Skeletal muscle satellite cell (primary cell): ENCODE measurements around the gene SPRTN.
A peak's percentile ranks its signal among the peaks of the same experiment; 100 is the strongest.

Source experiments
- H3K27me3 ChIP-seq: 2 replicates; pipeline ENCODE4 v1.7.0; 2013; ENCODE audit warnings: low read length; ENCODE audit not compliant: control insufficient read depth, insufficient read depth
- H3K36me3 ChIP-seq: 2 replicates; pipeline ENCODE4 v1.7.0; 2013; ENCODE audit warnings: mild to moderate bottlenecking, control low read depth, low read length; ENCODE audit not compliant: insufficient read depth
- H3K4me1 ChIP-seq: 2 replicates; pipeline ENCODE4 v1.7.0; 2013; ENCODE audit warnings: low read length; ENCODE audit not compliant: control insufficient read depth, insufficient read depth
- H3K4me2 ChIP-seq: 2 replicates; pipeline ENCODE4 v1.7.0; 2013; ENCODE audit warnings: mild to moderate bottlenecking, low read length
- H3K4me3 ChIP-seq: 2 replicates; pipeline ENCODE4 v1.7.0; 2013; ENCODE audit warnings: low read length
- H3K9ac ChIP-seq: 2 replicates; pipeline ENCODE4 v1.7.0; 2013; ENCODE audit warnings: mild to moderate bottlenecking, low read depth, low read length, moderate library complexity
- H3K9me3 ChIP-seq: replicated peaks from 2 replicates; pipeline ENCODE4 v1.7.0; 2013; ENCODE audit warnings: mild to moderate bottlenecking, control low read depth, low read length

The SPRTN gene

DNA sequence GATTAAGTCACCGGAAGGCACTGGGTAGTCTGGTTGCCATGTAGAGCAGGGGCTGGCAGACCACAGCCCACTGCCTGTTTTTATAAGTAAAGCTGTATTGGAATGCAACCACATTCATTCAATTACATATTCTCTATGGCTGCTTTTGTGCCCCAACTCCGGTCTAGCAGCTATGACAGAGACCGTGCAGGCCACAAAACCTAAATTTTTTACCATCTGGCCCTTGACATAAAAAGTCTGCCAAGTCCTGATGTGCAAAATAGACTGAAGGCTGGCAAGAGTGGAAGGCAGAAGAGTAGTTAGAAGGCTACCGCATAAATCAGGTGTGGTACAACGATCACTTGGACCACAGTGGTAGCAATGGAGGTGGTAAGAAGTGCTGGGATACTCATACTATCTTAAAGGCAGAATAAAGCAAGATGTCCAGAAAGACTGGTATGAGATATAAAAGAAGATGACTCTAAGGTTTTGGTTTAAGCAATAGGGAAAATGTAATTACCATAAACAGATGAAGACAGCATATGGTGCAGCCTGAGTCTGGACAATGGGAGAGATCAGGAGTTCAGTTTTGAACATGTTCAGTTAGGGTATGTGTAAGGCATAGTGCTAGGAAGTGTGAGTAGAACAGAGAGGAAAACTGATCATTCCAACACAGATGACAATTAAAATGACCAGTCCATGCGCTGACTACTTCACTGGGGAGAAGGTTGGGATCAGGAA, 46.8 kb downstream of the SPRTN start:
- H3K27me3 ChIP-seq: no peaks in the 10 kb centered on the region
- no peaks in the 10 kb centered on the region for H3K9me3 ChIP-seq
- no peak overlapping the region for H3K4me3 ChIP-seq
- peaks cover 21% of the 10 kb centered on the region for H3K4me1 ChIP-seq
- H3K4me2 ChIP-seq: no peak overlapping the region
- no peak overlapping the region for H3K9ac ChIP-seq
- no peaks in the 10 kb centered on the region for H3K36me3 ChIP-seq

DNA sequence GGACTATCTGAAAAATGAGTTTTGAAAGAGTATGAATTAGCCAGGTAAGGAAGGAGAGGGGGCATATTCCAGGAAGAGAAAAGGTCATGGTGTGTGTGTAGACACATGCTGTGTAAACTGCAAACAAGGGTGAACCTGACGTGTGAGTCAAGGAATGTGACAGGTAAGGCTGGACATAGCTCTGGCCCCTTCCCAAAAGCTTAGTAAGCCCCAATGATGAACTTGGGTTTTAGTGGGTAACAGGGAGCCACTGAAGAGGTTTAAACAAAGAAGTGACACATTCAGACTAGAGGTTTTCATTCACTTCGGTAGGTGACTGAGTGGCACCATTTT, 47.3 kb downstream of the SPRTN start:
- Histone ChIP-seq H3K4me1 (peaks cover 27% of the 10 kb centered on the region), H3K27me3 (no peaks in the 10 kb centered on the region), H3K36me3 (no peaks in the 10 kb centered on the region), H3K9me3 (no peaks in the 10 kb centered on the region), H3K4me3 (no peak overlapping the region), H3K4me2 (no peak overlapping the region), H3K9ac (no peak overlapping the region)

DNA sequence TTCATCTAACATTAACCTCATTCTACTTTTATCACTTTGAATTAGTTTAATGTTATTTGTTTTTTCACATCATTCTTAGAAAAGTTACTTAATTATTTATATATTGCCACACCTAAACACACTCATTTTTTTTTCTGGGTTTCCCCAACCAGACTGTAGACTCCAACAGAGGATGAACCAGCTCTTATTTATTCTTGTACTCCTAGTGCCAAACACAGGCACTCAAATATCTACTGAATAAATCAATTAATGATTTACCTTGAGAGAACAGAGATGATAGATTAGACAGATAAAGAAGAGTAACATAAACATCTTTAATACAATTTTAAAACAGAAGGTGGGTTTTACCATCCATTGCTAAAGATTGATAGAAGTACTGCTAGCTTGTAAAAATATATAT, 48.4 kb downstream of the SPRTN start:
- Histone ChIP-seq H3K9ac (no peak overlapping the region), H3K27me3 (no peaks in the 10 kb centered on the region), H3K36me3 (no peaks in the 10 kb centered on the region), H3K4me3 (no peak overlapping the region), H3K4me1 (peaks cover 28% of the 10 kb centered on the region), H3K9me3 (no peaks in the 10 kb centered on the region), H3K4me2 (no peak overlapping the region)

DNA sequence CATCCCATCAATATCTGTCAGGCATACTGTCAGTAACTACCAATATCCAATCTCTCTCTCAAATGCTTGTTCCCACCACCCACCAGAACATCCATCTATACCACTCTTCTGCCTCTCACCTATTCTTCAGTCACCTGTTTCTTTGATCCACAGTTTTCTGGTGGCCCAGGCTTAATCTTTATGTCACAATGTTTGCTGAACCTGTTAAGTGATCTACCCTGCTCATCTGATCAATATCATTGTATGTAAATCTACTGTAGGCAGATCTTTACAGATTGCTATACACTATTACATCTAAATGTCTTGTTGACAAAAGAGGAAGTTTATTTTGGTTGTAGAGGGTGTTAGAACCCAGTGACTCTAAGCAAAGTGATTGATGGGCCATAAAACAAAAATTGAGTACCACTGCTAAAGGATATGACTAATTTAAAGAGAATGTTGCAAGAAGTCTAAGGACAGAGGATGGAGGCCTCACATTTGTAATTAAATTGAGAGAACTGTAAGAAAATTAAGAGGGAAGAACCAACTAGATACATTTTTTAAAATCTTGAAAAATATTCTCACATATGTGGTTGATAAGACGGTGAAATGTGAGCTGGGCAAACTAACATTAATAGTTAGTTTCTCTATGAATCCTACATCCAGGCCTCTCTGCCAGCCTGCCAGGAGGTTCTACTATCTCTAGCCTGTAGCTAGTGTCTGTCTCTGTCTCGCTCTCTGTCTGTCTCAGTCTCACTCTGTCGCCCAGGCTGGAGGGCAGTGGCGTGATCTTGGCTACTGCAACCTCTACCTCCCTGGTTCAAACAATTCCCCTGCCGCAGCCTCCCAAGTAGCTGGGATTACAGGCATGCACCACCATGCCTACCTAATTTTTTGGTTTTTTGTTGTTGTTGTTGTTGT, 49.9 kb downstream of the SPRTN start:
- H3K9ac ChIP-seq: peak overlapping the region; percentile 47
- H3K9me3 ChIP-seq: no peaks in the 10 kb centered on the region

DNA sequence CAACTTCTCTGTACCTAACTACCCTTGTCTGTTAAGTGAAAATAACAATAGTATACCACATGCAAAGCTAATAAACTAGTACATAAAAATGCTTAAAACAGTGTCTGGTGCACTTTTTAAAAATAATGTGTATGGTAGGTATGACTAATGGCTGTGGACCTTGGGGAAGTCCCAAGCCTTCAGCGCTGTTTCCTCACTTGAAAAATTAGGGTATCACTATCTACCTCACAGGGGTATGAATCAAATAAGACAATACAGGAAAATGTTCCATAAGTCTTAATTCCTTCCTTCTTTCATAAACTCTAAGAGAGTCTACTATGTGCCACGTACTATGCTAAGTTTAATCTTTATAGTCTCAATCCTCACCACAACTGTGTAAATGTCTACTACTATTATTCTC, 52.0 kb downstream of the SPRTN start:
- H3K9ac ChIP-seq: no peak overlapping the region
- H3K36me3 ChIP-seq: no peaks in the 10 kb centered on the region
- no peak overlapping the region for H3K4me3 ChIP-seq
- H3K4me1 ChIP-seq: peaks cover 28% of the 10 kb centered on the region
- no peaks in the 10 kb centered on the region for H3K27me3 ChIP-seq
- H3K9me3 ChIP-seq: no peaks in the 10 kb centered on the region
- peak overlapping the region; percentile 54 for H3K4me2 ChIP-seq

More for the DNA sequence above, 49.9 kb downstream of the SPRTN start:
- Histone ChIP-seq H3K4me3 (peak overlapping the region; percentile 7), H3K36me3 (no peaks in the 10 kb centered on the region), H3K27me3 (no peaks in the 10 kb centered on the region), H3K4me1 (peaks cover 28% of the 10 kb centered on the region), H3K4me2 (peak overlapping the region; percentile 23)

DNA sequence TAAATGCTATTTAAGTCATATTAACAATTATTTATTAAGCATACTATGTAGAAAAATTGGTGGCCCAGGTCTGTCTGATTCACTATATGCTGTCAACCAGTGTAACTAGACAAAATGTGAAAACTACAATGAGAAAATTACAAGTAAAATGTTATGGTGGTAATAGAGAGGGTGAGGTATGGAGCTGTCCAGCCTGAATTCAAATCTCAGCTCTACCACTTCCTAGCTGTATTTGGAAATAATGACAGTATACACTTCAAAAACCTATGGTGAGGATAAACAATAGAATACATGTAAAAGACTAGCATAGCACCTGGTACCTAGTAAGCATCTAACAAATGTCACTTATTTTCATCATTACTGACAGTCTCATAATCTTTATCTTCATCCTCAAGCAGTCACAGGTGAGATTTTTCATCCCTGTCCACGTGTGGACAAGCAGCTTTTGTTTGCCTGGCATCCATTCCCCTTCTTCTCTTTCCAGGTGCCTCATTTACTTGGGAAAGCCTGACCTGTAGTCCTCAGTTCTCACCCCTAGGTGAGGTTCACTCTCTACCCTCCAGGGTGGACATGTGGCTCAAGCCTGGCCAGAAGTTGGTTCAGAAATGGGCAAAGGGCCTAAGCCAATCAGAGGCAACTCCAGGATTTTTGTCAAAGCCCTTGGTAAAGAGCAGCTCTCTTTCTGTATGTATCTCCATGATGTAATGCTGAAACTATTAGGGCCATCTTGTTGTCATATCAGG, 54.5 kb downstream of the SPRTN start:
- H3K9ac ChIP-seq: no peak overlapping the region
- H3K27me3 ChIP-seq: no peaks in the 10 kb centered on the region
- peaks cover 40% of the 10 kb centered on the region for H3K4me1 ChIP-seq
- no peaks in the 10 kb centered on the region for H3K9me3 ChIP-seq
- no peak overlapping the region for H3K4me3 ChIP-seq
- no peaks in the 10 kb centered on the region for H3K36me3 ChIP-seq
- H3K4me2 ChIP-seq: no peak overlapping the region

DNA sequence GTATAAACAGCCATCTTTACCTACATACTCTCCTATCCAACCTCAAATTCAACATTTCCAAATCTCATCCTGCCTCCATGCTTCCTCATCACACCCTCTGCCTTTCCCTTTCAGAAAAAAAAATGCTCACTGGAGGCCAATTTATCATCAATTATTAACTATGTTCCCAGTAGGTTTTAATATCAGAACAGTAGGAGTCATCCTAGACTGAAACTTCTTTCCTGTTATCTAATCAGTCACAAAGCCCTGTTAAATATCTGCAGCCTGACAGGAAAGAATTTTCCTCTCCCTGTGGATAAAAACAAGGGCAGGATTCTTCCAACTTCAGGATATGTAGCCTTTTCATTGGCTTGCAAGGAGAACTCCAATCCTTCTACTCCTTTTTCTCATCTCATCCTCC, 55.6 kb downstream of the SPRTN start:
- H3K9ac ChIP-seq: no peak overlapping the region
- H3K4me2 ChIP-seq: no peak overlapping the region
- no peaks in the 10 kb centered on the region for H3K9me3 ChIP-seq
- no peaks in the 10 kb centered on the region for H3K27me3 ChIP-seq
- H3K4me3 ChIP-seq: no peak overlapping the region
- H3K4me1 ChIP-seq: peaks cover 30% of the 10 kb centered on the region
- H3K36me3 ChIP-seq: no peaks in the 10 kb centered on the region

DNA sequence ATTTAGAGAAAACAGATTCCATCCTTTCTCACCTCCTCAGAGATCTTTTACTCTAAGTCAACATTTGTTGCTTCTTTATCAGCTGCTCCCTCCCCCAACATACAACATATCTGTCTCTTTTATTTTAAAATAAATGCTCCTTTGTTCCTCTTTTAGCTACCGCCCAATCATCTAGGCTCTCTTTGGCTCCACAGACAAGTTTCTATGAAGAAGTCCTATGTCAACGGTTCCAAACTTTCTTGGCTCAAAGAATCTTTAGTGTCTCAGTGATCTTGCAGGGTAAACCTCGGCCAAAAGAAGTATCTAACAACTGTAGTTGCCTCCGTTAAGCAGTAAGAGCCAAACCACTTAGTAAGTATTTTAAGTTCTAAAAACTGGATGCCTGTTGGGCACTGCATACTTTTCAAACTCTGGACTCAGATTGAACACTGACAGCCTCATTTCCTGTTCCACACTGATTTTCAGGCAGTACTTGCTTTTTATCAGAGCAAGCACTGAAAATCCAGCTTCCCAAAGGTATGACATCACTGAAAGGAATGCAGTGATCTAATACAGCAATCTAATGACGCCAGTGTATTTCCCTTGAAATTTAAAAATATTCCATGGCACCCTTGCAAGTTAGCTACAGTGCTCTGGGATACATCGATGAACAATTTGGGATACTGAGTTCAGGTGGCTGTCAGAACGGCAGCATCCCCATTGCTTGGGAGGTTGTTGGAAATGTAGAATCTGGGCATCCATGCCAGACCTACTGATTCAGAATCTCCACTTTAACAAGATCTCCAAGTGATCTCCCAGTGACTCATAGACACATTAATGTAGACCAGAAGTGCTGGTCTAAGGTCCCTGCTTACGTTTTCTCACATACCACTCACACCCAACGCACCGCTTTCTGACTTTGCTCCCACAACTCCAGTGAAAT, 57.2 kb downstream of the SPRTN start:
- Histone ChIP-seq H3K27me3 (no peaks in the 10 kb centered on the region), H3K4me1 (peaks cover 22% of the 10 kb centered on the region), H3K4me3 (peak overlapping the region; percentile 52), H3K9ac (peak overlapping the region; percentile 78), H3K4me2 (peak overlapping the region; percentile 77), H3K36me3 (no peaks in the 10 kb centered on the region), H3K9me3 (no peaks in the 10 kb centered on the region)

DNA sequence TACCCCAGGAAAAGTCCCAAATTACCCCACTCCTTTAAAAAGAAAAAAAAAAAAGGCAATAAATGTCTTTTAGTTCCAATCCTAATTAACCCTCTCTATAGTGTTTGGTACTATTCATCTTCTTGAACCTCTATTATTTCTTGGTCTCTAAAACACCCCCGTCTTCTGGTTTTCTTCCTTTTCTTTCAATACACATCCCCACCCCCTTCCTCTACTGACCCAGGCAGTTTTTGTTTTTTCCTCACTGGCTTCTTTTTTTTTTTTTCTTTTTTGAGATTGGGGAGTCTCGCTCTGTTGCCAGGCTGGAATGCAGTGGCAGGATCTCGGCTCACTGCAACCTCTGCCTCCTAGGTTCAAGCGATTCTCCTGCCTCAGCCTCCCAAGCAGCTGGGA, 57.9 kb downstream of the SPRTN start:
- peak overlapping the region; percentile 78 for H3K9ac ChIP-seq
- H3K4me2 ChIP-seq: peak overlapping the region; percentile 77
- no peaks in the 10 kb centered on the region for H3K36me3 ChIP-seq
- peaks cover 20% of the 10 kb centered on the region for H3K4me1 ChIP-seq
- no peaks in the 10 kb centered on the region for H3K9me3 ChIP-seq
- no peak overlapping the region for H3K4me3 ChIP-seq
- no peaks in the 10 kb centered on the region for H3K27me3 ChIP-seq

DNA sequence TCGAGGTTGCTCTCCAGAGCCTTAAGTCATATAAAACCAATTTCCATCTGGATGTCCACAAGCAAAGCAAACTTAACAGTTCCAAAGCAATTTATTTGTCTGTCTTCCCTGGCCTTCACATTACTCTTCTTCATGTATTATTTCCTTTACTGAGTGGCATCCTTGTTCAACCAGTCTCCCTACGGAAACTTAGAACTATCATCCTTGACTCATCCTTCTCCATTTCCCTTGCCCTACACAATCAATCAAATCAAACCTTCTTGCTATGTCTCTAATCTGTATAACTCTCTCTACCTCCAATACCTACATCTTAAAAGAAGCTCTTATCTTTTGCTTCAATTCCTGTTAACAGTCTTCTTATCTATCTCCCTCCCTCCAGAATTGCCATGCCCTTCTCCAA, 58.5 kb downstream of the SPRTN start:
- H3K9me3 ChIP-seq: no peaks in the 10 kb centered on the region
- peaks cover 20% of the 10 kb centered on the region for H3K4me1 ChIP-seq
- H3K9ac ChIP-seq: peak overlapping the region; percentile 78

More for the DNA sequence above, 58.5 kb downstream of the SPRTN start:
- no peak overlapping the region for H3K4me3 ChIP-seq
- H3K4me2 ChIP-seq: no peak overlapping the region
- no peaks in the 10 kb centered on the region for H3K36me3 ChIP-seq
- no peaks in the 10 kb centered on the region for H3K27me3 ChIP-seq
